Mesothelial cell of epicardium (in vitro differentiated cells): ENCODE measurements around the gene PCSK9. TPM values are rescaled to one million over a fixed set of nuclear protein-coding genes. Genes with fewer than 3 reads are reported as not detected.

Experiments used
- total RNA-seq: library from RNA; stranded (reverse); gene quantifications from 3 replicates; pipeline ENCODE4 v1.2.1, GENCODE V29; 2021

PCSK9 gene
- total RNA-seq, 1 donor from 2014 or later = 1.6 TPM

Other genes starting within 250 kb of the PCSK9 start
- gene TTC22, start 238.2 kb upstream of the PCSK9 start, total RNA-seq = 1.2 to 1.6 TPM (median 1.3 TPM) in 3 replicates
- 92.5 to 96.4 TPM (median 92.7 TPM) in 3 replicates for gene DHCR24, start 152.4 kb upstream of the PCSK9 start, total RNA-seq
- gene TMEM61, start 58.9 kb upstream of the PCSK9 start, total RNA-seq = 0.31 to 0.47 TPM (median 0.34 TPM) in 3 replicates
- 0.05 to 0.09 TPM (median 0.09 TPM) in 3 replicates for gene BSND, start 40.6 kb upstream of the PCSK9 start, total RNA-seq
- 49.8 to 58.1 TPM (median 53.3 TPM) in 3 replicates for gene USP24, start 175.8 kb downstream of the PCSK9 start, total RNA-seq